ENCODE measurements around the gene SLC6A1.

Gene SLC6A1

DNA sequence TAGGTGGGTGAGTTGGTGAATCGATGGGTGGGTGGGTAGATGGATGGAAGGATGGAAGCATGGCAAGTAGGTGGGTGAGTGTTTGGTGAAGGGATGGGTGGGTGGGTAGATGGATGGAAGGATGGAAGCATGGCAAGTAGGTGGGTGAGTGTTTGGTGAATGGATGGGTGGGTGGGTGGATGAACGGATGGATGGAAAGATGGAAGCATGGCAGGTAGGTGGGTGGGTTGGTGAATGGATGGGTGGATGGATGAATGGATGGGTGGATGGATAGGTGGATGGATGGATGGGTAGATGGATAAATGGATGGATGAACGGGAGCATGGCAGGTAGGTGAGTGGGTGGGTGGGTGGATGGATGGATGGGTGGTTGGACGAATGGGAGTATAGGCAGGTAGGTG, 65.1 kb downstream of the SLC6A1 start:
- no peak for TF ChIP-seq OSR1 (CRISPR knock-in tag; IDR thresholded peaks at IDR 0.05)
- TF ChIP-seq, protein P1, sequence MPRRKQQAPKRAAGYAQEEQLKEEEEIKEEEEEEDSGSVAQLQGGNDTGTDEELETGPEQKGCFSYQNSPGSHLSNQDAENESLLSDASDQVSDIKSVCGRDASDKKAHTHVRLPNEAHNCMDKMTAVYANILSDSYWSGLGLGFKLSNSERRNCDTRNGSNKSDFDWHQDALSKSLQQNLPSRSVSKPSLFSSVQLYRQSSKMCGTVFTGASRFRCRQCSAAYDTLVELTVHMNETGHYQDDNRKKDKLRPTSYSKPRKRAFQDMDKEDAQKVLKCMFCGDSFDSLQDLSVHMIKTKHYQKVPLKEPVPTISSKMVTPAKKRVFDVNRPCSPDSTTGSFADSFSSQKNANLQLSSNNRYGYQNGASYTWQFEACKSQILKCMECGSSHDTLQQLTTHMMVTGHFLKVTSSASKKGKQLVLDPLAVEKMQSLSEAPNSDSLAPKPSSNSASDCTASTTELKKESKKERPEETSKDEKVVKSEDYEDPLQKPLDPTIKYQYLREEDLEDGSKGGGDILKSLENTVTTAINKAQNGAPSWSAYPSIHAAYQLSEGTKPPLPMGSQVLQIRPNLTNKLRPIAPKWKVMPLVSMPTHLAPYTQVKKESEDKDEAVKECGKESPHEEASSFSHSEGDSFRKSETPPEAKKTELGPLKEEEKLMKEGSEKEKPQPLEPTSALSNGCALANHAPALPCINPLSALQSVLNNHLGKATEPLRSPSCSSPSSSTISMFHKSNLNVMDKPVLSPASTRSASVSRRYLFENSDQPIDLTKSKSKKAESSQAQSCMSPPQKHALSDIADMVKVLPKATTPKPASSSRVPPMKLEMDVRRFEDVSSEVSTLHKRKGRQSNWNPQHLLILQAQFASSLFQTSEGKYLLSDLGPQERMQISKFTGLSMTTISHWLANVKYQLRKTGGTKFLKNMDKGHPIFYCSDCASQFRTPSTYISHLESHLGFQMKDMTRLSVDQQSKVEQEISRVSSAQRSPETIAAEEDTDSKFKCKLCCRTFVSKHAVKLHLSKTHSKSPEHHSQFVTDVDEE (CRISPR knock-in tag; IDR thresholded peaks at IDR 0.05) = no peak
- TF ChIP-seq ARNTL (CRISPR knock-in tag; IDR thresholded peaks at IDR 0.05; ENCODE audit: borderline replicate concordance, low read depth) = no peak
- no peak for ATAC-seq

DNA sequence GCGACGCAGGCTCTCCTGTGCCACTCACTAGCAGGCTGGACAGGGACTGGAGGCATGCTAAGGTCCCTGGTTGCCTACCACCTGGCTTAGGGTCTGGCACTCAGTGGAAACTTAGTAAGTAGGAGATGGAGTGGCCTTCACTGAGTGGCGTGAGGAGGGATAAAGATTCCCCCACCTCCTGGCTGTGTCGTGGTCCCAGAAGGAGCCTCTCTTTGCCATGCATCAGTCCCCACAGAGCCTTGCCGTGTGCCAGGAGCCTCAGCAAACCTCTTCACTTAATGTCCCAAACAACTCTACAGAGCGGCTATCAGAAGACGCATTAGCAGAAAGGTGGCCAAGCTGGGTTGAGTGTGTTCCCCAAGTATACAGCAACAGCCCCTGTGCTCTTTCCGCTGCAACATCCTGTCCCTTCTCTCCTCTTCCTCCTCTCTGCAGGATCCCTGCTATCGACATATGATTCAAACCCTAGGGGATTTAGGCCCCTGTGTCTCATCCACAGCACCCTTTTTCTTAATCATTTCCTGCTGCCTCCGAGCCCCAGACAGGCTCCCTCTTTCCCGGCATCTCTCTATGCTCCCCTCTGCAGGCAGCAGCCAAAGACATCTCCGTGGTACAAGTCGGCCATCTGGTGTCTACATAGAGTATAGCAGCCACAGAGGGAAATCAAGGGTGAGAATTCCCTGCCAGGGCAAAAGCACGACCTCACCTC, 66.7 kb downstream of the SLC6A1 start:
- ATAC-seq = peak; percentile 77
- TF ChIP-seq ZC3H10 (CRISPR knock-in tag; IDR thresholded peaks at IDR 0.05) (no peak), ZNF8 (CRISPR knock-in tag; IDR thresholded peaks at IDR 0.05) (no peak), ISL1 (CRISPR knock-in tag; IDR thresholded peaks at IDR 0.05) (no peak), SNAI2 (CRISPR knock-in tag; IDR thresholded peaks at IDR 0.05) (no peak), PPARA (CRISPR knock-in tag; IDR thresholded peaks at IDR 0.05; ENCODE audit: borderline replicate concordance) (no peak), RARB (CRISPR knock-in tag; IDR thresholded peaks at IDR 0.05) (no peak), ESRRG (CRISPR knock-in tag; IDR thresholded peaks at IDR 0.05) (no peak)

DNA sequence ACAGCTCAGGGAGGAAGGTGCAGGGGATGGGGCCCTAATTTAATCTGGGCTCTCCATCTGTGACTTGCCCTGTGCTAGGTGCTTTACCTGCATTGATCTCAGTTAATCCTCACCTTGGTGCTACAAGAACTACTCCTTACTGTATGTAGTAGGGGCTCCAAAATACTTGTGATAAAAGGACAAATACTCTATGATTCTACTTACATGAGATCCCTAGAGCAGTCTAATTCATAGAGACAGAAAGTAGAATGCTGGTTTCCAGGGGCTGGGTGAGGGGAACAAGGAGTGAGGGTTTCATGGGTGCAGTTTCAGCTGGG, 67.2 kb downstream of the SLC6A1 start:
- TF ChIP-seq ZFP30 (CRISPR knock-in tag; IDR thresholded peaks at IDR 0.05) (no peak), ZNF565 (CRISPR knock-in tag; conservative IDR thresholded peaks at IDR 0.05; ENCODE audit: low read depth) (no peak), BACH2 (CRISPR knock-in tag; IDR thresholded peaks at IDR 0.05; ENCODE audit: borderline replicate concordance) (no peak), SNAI2 (CRISPR knock-in tag; IDR thresholded peaks at IDR 0.05) (no peak), ISL1 (CRISPR knock-in tag; IDR thresholded peaks at IDR 0.05) (no peak), ZNF8 (CRISPR knock-in tag; IDR thresholded peaks at IDR 0.05) (no peak), OSR1 (CRISPR knock-in tag; IDR thresholded peaks at IDR 0.05) (no peak), ESRRG (CRISPR knock-in tag; IDR thresholded peaks at IDR 0.05) (no peak), GLIS3 (CRISPR knock-in tag; IDR thresholded peaks at IDR 0.05) (no peak), RARB (CRISPR knock-in tag; IDR thresholded peaks at IDR 0.05) (no peak), TCF4 (CRISPR knock-in tag; IDR thresholded peaks at IDR 0.05; ENCODE audit: borderline replicate concordance) (no peak)
- TF ChIP-seq, protein P1 (CRISPR knock-in tag; IDR thresholded peaks at IDR 0.05) = no peak
- TF ChIP-seq, protein P2, sequence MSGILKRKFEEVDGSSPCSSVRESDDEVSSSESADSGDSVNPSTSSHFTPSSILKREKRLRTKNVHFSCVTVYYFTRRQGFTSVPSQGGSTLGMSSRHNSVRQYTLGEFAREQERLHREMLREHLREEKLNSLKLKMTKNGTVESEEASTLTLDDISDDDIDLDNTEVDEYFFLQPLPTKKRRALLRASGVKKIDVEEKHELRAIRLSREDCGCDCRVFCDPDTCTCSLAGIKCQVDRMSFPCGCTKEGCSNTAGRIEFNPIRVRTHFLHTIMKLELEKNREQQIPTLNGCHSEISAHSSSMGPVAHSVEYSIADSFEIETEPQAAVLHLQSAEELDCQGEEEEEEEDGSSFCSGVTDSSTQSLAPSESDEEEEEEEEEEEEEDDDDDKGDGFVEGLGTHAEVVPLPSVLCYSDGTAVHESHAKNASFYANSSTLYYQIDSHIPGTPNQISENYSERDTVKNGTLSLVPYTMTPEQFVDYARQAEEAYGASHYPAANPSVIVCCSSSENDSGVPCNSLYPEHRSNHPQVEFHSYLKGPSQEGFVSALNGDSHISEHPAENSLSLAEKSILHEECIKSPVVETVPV (CRISPR knock-in tag; IDR thresholded peaks at IDR 0.05) = no peak
- ATAC-seq = no peak

DNA sequence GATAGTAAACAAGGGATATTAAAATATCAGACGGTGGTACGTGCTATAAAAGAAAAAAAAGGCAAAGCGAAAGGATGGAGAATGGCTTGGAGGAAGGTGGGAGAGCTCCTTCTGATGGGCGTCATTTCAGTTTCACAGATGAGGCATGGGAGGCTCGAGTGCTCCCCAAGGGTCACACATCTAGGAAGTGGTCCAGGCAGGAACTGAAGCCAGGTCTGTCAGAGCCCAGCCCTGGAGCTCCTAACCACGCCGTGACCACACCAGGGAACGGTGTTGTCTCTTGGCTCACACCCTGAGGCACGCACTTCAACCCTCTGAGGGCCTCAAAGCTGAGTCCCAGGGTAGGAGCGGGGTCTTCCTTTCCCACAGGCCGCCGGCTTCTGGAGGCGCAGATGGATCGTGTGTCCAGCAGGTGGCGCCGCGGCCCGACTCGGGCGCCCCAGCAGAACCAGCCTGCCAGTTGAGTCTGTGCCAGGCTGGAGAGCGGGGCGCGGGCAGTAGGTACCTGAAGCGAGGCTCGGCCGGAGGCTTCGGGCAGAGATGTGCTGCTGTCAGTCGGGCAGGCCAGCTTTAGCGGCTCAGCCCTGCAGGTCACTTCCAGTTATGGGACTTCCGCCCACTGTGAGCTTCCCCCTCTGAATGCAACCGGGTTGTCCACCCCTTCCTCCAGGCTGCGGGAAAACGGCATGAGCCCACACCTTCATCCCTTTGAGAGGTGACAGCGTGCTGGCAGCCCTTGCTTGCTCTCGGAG, 68.1 kb downstream of the SLC6A1 start:
- TF ChIP-seq ZC3H10 (CRISPR knock-in tag; IDR thresholded peaks at IDR 0.05) (no peak), PPARA (CRISPR knock-in tag; IDR thresholded peaks at IDR 0.05; ENCODE audit: borderline replicate concordance) (no peak), RARB (CRISPR knock-in tag; IDR thresholded peaks at IDR 0.05) (no peak), ZNF565 (CRISPR knock-in tag; conservative IDR thresholded peaks at IDR 0.05; ENCODE audit: low read depth) (no peak), SNAI2 (CRISPR knock-in tag; IDR thresholded peaks at IDR 0.05) (no peak)
- TF ChIP-seq, protein P3, sequence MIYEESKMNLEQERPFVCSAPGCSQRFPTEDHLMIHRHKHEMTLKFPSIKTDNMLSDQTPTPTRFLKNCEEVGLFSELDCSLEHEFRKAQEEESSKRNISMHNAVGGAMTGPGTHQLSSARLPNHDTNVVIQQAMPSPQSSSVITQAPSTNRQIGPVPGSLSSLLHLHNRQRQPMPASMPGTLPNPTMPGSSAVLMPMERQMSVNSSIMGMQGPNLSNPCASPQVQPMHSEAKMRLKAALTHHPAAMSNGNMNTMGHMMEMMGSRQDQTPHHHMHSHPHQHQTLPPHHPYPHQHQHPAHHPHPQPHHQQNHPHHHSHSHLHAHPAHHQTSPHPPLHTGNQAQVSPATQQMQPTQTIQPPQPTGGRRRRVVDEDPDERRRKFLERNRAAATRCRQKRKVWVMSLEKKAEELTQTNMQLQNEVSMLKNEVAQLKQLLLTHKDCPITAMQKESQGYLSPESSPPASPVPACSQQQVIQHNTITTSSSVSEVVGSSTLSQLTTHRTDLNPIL (CRISPR knock-in tag; IDR thresholded peaks at IDR 0.05; ENCODE audit: low read depth) = no peak
- TF ChIP-seq, protein P1 (CRISPR knock-in tag; IDR thresholded peaks at IDR 0.05) = no peak
- TF ChIP-seq, protein P2 (CRISPR knock-in tag; IDR thresholded peaks at IDR 0.05) = no peak
- TF ChIP-seq, protein P4, sequence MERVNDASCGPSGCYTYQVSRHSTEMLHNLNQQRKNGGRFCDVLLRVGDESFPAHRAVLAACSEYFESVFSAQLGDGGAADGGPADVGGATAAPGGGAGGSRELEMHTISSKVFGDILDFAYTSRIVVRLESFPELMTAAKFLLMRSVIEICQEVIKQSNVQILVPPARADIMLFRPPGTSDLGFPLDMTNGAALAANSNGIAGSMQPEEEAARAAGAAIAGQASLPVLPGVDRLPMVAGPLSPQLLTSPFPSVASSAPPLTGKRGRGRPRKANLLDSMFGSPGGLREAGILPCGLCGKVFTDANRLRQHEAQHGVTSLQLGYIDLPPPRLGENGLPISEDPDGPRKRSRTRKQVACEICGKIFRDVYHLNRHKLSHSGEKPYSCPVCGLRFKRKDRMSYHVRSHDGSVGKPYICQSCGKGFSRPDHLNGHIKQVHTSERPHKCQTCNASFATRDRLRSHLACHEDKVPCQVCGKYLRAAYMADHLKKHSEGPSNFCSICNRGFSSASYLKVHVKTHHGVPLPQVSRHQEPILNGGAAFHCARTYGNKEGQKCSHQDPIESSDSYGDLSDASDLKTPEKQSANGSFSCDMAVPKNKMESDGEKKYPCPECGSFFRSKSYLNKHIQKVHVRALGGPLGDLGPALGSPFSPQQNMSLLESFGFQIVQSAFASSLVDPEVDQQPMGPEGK (CRISPR knock-in tag; IDR thresholded peaks at IDR 0.05; ENCODE audit: borderline replicate concordance) = no peak
- peak; percentile 91 for ATAC-seq
